Stimulated activated CD4-positive, alpha-beta T cell treated with anti-CD3 and anti-CD28 coated beads, Interleukin-1b, Interleukin-23, amount 100 ng/mL, for 24 hours (primary cell): ENCODE results near the gene ELOVL6.
"Not testable (repeated sequence)": the region's sequence is repeated elsewhere in the genome, so short reads cannot be mapped to it uniquely, and the experiment has no call there.

ENCODE experiments used
- DNase-seq, 4 experiments: peaks; one replicate each; pipeline ENCODE4 v3.0.0-alpha.2; 2020; ENCODE audit warnings: low read depth in 4 of 4, low spot score in 1 of 4

ELOVL6 gene

DNA sequence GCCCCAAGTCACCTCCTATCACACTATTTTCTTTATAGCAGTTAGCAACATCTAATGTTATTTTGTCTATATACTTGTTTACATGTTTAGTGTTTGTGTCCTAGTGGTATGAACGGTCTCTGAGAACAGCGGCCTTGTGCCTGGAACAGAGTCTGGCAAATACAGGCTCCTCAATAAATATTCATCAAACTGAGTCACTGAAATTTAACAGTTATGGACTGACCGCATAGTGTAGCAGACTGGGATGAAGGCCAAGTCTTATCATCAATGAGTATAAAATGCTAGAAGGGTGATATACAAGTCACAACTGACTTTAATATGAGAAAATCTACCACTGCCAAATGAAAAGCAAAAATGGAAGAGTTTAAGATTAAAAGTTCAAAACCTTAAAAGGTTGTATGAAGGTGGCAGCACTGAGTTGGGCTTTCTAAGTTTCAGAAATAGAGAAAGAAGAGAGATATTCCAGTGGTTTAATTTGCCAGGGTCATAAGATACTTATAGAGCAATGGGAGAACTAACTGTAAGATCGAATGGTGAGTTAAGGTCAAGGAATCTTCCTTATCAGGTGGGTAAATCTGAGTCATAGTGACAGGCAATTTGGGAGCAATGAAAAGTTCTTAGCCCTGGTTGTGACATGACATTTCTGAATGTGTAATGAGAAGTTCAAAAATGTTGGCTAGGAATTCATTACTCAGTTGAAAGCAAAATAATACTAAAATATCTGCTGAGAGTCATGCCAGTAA is 34.9 kb downstream of the ELOVL6 start:
- no peak for DNase-seq

DNA sequence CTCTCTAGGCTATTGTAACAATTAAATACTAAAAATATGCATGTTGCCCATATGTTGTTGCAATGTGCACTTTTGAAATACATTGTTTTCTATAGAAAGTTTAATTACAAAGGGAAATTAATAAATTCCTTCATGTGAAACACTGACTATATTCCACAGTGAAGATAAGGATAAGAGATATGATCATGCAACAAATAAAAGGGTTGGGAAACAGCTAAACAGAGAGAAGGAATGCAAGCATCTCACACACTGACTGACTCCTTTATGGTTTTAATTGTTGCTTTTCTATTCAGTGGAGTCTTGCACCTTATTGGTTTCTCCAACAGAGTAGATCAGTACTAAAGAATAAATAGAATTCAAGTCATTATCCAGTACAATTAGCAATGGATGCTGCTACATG is 37.8 kb downstream of the ELOVL6 start:
- no peak for DNase-seq

DNA sequence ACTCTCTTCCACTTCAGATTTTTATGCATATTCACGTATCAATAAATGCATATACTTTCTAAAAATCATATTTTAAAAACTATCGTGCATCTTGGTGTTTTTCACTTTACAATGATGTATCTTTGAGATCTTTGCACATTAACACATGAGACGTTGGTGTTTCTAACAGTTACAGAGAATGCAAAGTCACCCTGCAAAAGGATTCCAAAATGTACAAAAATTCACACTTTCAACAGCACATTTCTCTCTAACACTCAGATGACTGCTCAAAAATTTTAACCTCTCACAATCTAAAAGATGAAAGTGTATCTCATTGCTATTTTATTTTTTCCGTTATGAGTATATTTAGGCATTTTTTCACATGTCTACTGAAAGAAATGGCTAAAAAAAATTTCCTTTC is 38.9 kb downstream of the ELOVL6 start:
- DNase-seq = no peak

DNA sequence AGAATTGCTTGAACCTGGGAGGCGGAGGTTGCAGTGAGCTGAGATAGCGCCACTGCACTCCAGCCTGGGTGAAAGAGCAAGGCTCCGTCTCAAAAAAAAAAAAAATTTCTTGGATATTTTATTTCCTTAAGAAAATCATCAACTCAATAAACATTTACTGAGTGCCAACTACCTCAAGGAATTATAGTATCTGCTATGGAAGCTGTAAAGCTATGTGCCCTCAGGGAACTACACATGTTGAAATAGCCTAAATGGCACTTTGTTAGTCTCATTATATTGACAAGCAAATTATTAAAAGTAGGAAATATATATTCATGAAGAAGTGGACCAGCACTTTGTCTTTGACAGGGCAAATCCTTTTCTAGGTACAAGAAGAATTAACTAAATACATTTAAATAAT is 40.8 kb downstream of the ELOVL6 start:
- no peak for DNase-seq

GRCh38 chr4:110157166-110157565 is 41.2 kb downstream of the ELOVL6 start:
- DNase-seq = not testable (repeated sequence)

DNA sequence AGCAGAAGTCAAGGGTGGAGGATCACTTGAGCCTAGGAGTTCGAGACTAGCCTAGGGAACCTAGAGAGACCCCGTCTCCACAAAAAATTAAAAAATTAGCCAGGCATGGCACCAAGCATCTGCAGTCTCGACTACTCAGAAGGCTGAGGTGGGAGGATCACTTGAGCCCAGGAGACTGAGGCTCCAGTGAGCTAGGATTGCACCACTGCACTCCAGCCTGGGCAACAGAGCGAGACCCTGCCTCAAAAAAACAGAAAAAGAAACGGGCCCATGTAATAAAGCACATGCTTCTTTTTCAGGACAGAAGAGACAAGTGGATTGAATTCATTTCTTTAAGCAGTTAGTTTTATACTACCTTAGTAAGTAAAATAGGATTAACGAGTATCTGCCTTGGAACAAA is 42.0 kb downstream of the ELOVL6 start:
- DNase-seq = no peak

DNA sequence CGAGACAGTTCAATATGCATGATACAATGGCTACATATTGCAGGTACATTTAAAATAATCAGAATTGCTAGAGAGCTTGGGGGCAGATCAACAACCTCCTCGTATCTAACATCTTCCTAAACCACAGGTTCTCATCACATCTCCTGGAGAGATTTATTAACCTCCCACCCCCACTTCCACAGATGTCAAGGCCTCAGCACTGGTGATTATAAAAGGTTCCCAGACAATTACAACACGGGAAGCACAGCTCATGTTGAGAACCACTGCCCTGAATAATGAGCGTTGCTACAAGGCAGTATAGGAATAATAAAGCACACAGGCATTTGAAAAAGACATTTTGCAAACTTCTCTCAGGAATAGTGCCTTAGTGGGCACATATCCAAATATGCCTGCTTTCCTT is 42.8 kb downstream of the ELOVL6 start:
- DNase-seq = no peak

DNA sequence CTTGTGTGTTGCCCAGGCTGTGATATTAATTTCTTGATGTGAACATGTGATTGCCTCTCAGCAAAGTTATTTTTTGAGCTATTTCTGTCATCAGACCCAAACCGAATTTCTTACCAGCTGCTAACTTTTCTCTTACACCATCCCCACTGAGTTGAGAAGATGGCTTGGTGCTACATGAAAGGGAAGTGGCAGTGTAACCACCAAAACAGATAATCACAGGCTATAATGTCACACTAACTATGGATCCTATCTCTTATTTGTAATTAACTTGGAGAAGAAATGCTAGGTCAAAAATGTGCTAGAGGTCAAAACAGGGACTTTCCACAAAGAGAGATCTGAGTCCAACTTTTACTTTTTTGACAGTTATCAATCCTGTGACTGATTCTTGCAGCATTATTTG is 43.8 kb downstream of the ELOVL6 start:
- DNase-seq = no peak

GRCh38 chr4:110152386-110152785 is 46.0 kb downstream of the ELOVL6 start:
- DNase-seq = no peak

DNA sequence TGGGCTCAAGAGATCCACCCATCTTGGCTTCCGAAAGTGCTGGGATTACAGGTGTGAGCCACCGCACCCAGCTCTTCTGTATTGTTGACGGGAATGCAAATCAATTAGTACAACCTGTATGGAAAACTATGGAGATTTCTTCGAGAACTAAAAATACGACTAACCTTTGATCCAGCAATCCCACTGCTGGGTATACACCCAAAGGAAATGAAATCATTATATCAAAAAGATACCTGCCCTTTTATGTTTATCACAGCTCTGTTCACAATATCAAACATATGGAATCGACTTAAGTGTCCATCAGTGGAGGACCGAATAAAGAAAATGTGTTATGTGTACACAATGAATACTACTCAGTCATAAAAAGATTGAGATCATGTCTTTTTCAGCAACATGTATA is 49.3 kb downstream of the ELOVL6 start:
- DNase-seq = no peak

- no peak for DNase-seq
Observed at GRCh38 chr4:110142461-110142860, 56.0 kb downstream of the ELOVL6 start.

- DNase-seq = no peak
Observed at GRCh38 chr4:110139815-110140214, 58.6 kb downstream of the ELOVL6 start.

GRCh38 chr4:110139111-110139510 is 59.3 kb downstream of the ELOVL6 start:
- no peak for DNase-seq

- DNase-seq = no peak
Observed at GRCh38 chr4:110138551-110138950, 59.9 kb downstream of the ELOVL6 start.

- DNase-seq = no peak
Observed at GRCh38 chr4:110137829-110138228, 60.6 kb downstream of the ELOVL6 start.

DNA sequence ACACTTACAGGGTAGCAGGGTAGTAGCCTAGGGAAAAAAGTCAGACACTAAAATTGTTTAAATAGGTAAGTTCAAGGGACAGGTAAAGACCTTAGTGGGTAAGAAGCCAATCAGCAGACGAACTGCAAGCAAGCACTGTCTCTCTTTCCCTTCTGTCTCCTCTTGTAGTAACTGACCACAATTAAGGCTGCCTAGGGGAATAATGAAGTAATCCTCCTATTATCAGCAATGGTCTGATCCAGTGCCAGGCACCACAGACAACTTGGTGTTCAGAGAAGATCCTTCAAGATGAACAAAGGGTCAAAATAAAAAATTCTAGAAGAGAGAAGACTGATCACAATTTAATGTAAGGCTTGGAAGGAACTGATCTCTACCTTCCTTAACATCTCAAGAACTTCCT is 62.9 kb downstream of the ELOVL6 start:
- DNase-seq = no peak

- DNase-seq = no peak
Observed at GRCh38 chr4:110135076-110135475, 63.3 kb downstream of the ELOVL6 start.

DNA sequence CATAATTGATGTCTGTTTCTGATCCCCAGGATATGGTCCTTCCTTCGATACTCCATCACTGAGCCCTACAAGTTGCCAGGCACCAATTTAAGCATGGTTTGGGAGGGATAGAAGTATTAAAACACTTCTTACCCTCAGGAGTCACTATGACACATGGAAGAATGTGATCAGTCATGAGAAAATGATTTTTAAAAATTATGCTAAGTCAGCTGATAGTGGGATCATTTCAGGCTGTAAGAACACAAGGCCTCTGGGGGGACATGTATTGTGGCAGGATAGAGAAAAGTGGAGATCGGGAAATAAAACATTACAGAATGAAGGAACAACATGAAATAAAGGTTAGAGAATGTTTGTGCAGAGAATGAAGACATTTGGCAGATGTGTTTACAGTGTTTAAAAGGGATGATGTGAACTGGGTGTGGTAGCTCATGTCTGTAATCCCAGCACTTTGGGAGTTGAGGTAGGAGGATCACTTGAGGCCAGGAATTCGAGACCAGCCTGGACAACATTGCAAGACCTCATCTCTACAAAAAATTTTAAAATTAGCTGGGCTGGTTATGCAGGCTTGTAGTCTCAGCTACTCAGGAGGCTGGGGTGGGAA is 64.0 kb downstream of the ELOVL6 start:
- DNase-seq = no peak

GRCh38 chr4:110132816-110133719 is 65.3 kb downstream of the ELOVL6 start:
- no peak for DNase-seq

DNA sequence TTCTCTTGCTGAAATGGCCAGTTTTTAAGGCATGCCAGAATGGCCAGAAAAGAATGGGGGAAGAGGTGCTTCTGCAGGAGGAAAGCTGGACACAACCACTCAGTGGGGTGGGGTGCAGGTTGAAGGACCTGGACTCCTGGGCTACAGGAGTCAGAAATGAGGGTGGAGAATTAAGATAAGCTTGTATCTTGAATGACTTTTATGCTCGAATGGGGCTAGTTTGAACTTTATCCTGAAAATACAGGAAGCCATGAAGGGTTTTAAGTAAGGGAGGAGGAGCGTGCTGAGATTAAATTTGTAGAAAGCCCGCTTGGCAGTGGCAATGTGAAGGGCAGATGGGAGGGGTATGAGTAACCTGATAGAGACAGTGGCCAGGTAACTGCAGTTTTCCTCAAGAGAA is 66.5 kb downstream of the ELOVL6 start:
- DNase-seq = no peak

GRCh38 chr4:110130576-110131358 is 67.6 kb downstream of the ELOVL6 start:
- DNase-seq = no peak
